K562 (cell line): Measurements from ENCODE around the gene PPIH. TPM values are rescaled to one million over a fixed set of nuclear protein-coding genes. Genes with fewer than 3 reads are reported as not detected.

Experiments
- CEBPG ChIP-seq, 3 experiments: fragments of 200-800 bp in 1 of 3; sonication (Bioruptor generic) in 1 of 3; sonication (generic) in 1 of 3; formaldehyde crosslinking in 1 of 3; IDR thresholded peaks in 2 of 3; conservative IDR thresholded peaks in 1 of 3; 2 replicates each; pipeline versions ENCODE4 v1.6.1 to v1.8.0; 2016 to 2022; ENCODE audit warnings: missing compliant biosample characterization in 2 of 3, missing genetic modification characterization in 2 of 3, mild to moderate bottlenecking in 1 of 3, missing genetic modification reagents in 1 of 3
- DNMT1 ChIP-seq: fragments of 450-650 bp; IDR thresholded peaks from 2 replicates; pipeline ENCODE4 v1.6.1; 2016; ENCODE audit warnings: antibody characterized with exemption, mild to moderate bottlenecking
- GTF2F1 ChIP-seq: IDR thresholded peaks from 2 replicates; pipeline ENCODE4 v1.6.1; 2011; ENCODE audit warnings: low read depth, low read length, improper control_type of control experiment
- HES1 ChIP-seq: fragments of 450-650 bp; IDR thresholded peaks from 2 replicates; pipeline ENCODE4 v1.6.1; 2016; ENCODE audit warnings: low read depth, mild to moderate bottlenecking, moderate library complexity
- HNRNPH1 ChIP-seq: fragments of 200-400 bp; formaldehyde crosslinking; optimal IDR thresholded peaks from 2 replicates; pipeline ENCODE3; 2017; ENCODE audit warnings: low read depth, mild to moderate bottlenecking, low read length, moderate library complexity
- ID3 ChIP-seq, 2 experiments: fragments of 250-450 bp in 1 of 2; fragments of 450-650 bp in 1 of 2; sonication (Bioruptor Pico) in 1 of 2; IDR thresholded peaks; 2 replicates each; pipeline versions ENCODE4 v1.6.1 to v1.8.0; 2016 to 2021; ENCODE audit warnings: mild to moderate bottlenecking in 2 of 2, moderate library complexity in 2 of 2, missing compliant biosample characterization in 1 of 2, missing genetic modification characterization in 1 of 2
- LEF1 ChIP-seq: fragments of 450-650 bp; IDR thresholded peaks from 2 replicates; pipeline ENCODE4 v1.6.1; 2016; ENCODE audit warnings: mild to moderate bottlenecking
- MEIS2 ChIP-seq: fragments of 450-650 bp; IDR thresholded peaks from 2 replicates; pipeline ENCODE4 v1.6.1; 2014; ENCODE audit warnings: mild to moderate bottlenecking; ENCODE audit not compliant: partially characterized antibody
- NEUROD1 ChIP-seq: fragments of 150-350 bp; IDR thresholded peaks from 2 replicates; pipeline ENCODE4 v1.6.1; 2014; ENCODE audit warnings: borderline replicate concordance, low read length, low read depth; ENCODE audit not compliant: partially characterized antibody
- NR2C1 ChIP-seq, 2 experiments: fragments of 450-650 bp; IDR thresholded peaks; 2 replicates each; pipeline ENCODE4 v1.6.1; 2017; ENCODE audit warnings: mild to moderate bottlenecking in 2 of 2, antibody characterized with exemption in 1 of 2, inconsistent platforms in 1 of 2, missing compliant biosample characterization in 1 of 2, missing genetic modification characterization in 1 of 2
- POLR3A ChIP-seq: IDR thresholded peaks from 2 replicates; pipeline ENCODE4 v1.6.1; 2011; ENCODE audit warnings: borderline replicate concordance, mild to moderate bottlenecking, moderate library complexity; ENCODE audit not compliant: insufficient read length, insufficient read depth; ENCODE audit errors: extremely low read depth
- RBM34 ChIP-seq: fragments of 200-400 bp; formaldehyde crosslinking; IDR thresholded peaks from 2 replicates; pipeline ENCODE4 v1.6.1; 2018; ENCODE audit warnings: low read length, borderline replicate concordance; ENCODE audit not compliant: insufficient read depth
- SAP30 ChIP-seq: fragments of 200-600 bp; sonication (generic); IDR thresholded peaks from 2 replicates; pipeline ENCODE4 v1.6.1; 2012; ENCODE audit warnings: borderline replicate concordance, low read depth, mild to moderate bottlenecking, moderate library complexity, low read length, control low read depth, inconsistent platforms; ENCODE audit not compliant: insufficient read depth, poor library complexity, severe bottlenecking
- SIX5 ChIP-seq, 2 experiments: IDR thresholded peaks; 2 replicates each; pipeline ENCODE4 v1.6.1; 2011; ENCODE audit warnings: low read length in 2 of 2, borderline replicate concordance in 1 of 2, low read depth in 1 of 2, mild to moderate bottlenecking in 1 of 2, moderate library complexity in 1 of 2; ENCODE audit not compliant: insufficient read depth in 1 of 2
- ZC3H8 ChIP-seq: fragments of 450-650 bp; IDR thresholded peaks from 2 replicates; pipeline ENCODE4 v1.6.1; 2017
- ZNF707 ChIP-seq: fragments of 250-450 bp; sonication (Bioruptor Pico); conservative IDR thresholded peaks from 2 replicates; pipeline ENCODE4 v1.8.0; 2022; ENCODE audit warnings: inconsistent platforms, mild to moderate bottlenecking, moderate library complexity
- polyA plus RNA-seq, 8 experiments: library from polyadenylated mRNA; depleted of rRNA in 4 of 8; stranded (reverse) in 5 of 8; unstranded in 3 of 8; fragments of >200 nt; fragmentation: Nextera tagmentation in 2 of 8; fragmentation: Illumina TruSeq in 1 of 8; extraction: Ambion mirVana in 2 of 8; extraction: Trizol in 1 of 8; gene quantifications; 2 replicates each; pipeline versions ENCODE4 v1.2.1 to v1.2.3, GENCODE V29; 2011 to 2014; ENCODE audit warnings: inconsistent platforms in 1 of 8, missing spikeins in 1 of 8
- total RNA-seq, 7 experiments: library from RNA; depleted of rRNA in 6 of 7; stranded (reverse); fragments of >200 nt in 6 of 7; fragmentation: Illumina TruSeq in 2 of 7; extraction: Trizol in 2 of 7; gene quantifications; 2 replicates each; pipeline versions ENCODE4 v1.2.1 to v1.2.3, GENCODE V29; 2011 to 2021; ENCODE audit warnings: low replicate concordance in 1 of 7
- TF ChIP-seq, protein P1 (sequence below), 2 experiments: fragments of 450-650 bp in 1 of 2; IDR thresholded peaks; 2 replicates each; pipeline ENCODE4 v1.6.1; 2011 to 2017; ENCODE audit warnings: low read depth in 2 of 2, antibody characterized with exemption in 1 of 2, borderline replicate concordance in 1 of 2, low read length in 1 of 2, mild to moderate bottlenecking in 1 of 2, mixed read lengths in 1 of 2; ENCODE audit not compliant: control insufficient read depth in 1 of 2
- TF ChIP-seq, protein P2 (sequence below): fragments of 250-450 bp; sonication (Bioruptor Pico); IDR thresholded peaks from 2 replicates; pipeline ENCODE4 v1.8.0; 2021; ENCODE audit warnings: moderate library complexity, mild to moderate bottlenecking, inconsistent platforms

Gene PPIH
- total and polyA plus RNA-seq, 9 of the 15 experiments (the other 6 are each of a cell fraction or from before 2014, with no cell fraction given): 197 to 470 (median 277) TPM

DNA sequence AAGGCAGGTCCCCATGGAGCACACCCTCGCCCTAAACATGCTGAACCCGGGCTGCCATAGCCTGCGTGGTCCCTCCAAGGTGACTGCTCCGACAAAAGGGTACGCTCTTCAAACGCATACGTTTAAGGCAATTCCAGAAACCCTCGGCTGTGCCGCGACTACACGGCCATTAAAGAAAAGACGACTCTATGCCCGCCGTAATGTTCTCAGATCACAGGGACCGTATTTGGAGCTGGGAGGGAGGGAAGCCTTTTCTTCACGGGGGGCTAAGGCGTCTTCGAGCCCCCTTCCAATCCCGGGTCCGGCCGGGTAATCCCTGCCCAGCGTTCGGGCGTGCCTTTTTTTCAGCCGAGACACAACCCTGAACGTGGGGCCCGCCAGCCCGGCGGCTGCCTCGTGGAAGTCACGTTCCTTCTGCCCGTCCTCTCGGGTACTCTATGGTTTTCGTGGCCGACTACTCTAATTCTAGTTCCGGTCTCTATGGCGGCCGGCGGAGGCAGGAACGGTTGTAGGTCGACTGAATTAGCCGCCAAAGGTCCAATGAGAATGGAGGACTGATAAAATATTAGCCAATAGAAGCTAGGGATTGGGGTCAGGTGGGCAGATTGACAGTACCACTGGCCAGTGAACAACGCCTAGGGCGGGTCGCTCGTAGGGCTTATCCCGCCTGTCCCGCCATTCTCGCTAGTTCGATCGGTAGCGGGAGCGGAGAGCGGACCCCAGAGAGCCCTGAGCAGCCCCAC, 23.7 kb downstream of the PPIH start, which contains the start of gene YBX1 (continued):
- TF ChIP-seq POLR3A: no peak
- TF ChIP-seq ZC3H8: no peak
- TF ChIP-seq NR2C1 (IDR thresholded peaks at IDR 0.05): peak; percentile 74
- peak; percentile 79 for TF ChIP-seq NR2C1 (tag; IDR thresholded peaks at IDR 0.05)
- peak; percentile 57; the same call in 1 of the 2 replicates for TF ChIP-seq LEF1
- no peak for TF ChIP-seq ID3 (CRISPR knock-in tag; IDR thresholded peaks at IDR 0.05)
- TF ChIP-seq ID3 (tag; IDR thresholded peaks at IDR 0.05): peak; percentile 65; the same call in 1 of the 2 replicates
- no peak for TF ChIP-seq ZNF707 (CRISPR knock-in tag)
- TF ChIP-seq HES1: 0 out of 2 replicates have a peak, but pooled peaks have one; percentile 22
- peak; percentile 33; the same call in 1 of the 2 replicates for TF ChIP-seq CEBPG (CRISPR knock-in tag; IDR thresholded peaks at IDR 0.05)
- TF ChIP-seq CEBPG (tag; conservative IDR thresholded peaks at IDR 0.05 in 1 of 2, IDR thresholded peaks at IDR 0.05 in 1 of 2): peak in 1 of 2 experiments; percentile 69; a peak in 1 of 4 replicates
- TF ChIP-seq NEUROD1: peak; percentile 88
- no peak for TF ChIP-seq MEIS2
- TF ChIP-seq, protein P1, sequence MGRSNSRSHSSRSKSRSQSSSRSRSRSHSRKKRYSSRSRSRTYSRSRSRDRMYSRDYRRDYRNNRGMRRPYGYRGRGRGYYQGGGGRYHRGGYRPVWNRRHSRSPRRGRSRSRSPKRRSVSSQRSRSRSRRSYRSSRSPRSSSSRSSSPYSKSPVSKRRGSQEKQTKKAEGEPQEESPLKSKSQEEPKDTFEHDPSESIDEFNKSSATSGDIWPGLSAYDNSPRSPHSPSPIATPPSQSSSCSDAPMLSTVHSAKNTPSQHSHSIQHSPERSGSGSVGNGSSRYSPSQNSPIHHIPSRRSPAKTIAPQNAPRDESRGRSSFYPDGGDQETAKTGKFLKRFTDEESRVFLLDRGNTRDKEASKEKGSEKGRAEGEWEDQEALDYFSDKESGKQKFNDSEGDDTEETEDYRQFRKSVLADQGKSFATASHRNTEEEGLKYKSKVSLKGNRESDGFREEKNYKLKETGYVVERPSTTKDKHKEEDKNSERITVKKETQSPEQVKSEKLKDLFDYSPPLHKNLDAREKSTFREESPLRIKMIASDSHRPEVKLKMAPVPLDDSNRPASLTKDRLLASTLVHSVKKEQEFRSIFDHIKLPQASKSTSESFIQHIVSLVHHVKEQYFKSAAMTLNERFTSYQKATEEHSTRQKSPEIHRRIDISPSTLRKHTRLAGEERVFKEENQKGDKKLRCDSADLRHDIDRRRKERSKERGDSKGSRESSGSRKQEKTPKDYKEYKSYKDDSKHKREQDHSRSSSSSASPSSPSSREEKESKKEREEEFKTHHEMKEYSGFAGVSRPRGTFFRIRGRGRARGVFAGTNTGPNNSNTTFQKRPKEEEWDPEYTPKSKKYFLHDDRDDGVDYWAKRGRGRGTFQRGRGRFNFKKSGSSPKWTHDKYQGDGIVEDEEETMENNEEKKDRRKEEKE (IDR thresholded peaks at IDR 0.05; ENCODE audit: borderline replicate concordance in 1 of 2, control insufficient read depth in 1 of 2, low read depth in 2 of 2, low read length in 1 of 2): no peak
- TF ChIP-seq, protein P2, sequence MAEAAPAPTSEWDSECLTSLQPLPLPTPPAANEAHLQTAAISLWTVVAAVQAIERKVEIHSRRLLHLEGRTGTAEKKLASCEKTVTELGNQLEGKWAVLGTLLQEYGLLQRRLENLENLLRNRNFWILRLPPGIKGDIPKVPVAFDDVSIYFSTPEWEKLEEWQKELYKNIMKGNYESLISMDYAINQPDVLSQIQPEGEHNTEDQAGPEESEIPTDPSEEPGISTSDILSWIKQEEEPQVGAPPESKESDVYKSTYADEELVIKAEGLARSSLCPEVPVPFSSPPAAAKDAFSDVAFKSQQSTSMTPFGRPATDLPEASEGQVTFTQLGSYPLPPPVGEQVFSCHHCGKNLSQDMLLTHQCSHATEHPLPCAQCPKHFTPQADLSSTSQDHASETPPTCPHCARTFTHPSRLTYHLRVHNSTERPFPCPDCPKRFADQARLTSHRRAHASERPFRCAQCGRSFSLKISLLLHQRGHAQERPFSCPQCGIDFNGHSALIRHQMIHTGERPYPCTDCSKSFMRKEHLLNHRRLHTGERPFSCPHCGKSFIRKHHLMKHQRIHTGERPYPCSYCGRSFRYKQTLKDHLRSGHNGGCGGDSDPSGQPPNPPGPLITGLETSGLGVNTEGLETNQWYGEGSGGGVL (CRISPR knock-in tag): no peak
- no peak for TF ChIP-seq DNMT1
- TF ChIP-seq GTF2F1: peak; percentile 53; the same call in 1 of the 2 replicates
- TF ChIP-seq SIX5 (IDR thresholded peaks at IDR 0.05; ENCODE audit: borderline replicate concordance in 1 of 2, insufficient read depth in 1 of 2, low read depth in 1 of 2, low read length in 2 of 2): no peak
- TF ChIP-seq SAP30: peak; percentile 86
- no peak for TF ChIP-seq RBM34
- no peak for TF ChIP-seq HNRNPH1
